ENCODE measurements around the gene AMMECR1.

AMMECR1 gene

DNA sequence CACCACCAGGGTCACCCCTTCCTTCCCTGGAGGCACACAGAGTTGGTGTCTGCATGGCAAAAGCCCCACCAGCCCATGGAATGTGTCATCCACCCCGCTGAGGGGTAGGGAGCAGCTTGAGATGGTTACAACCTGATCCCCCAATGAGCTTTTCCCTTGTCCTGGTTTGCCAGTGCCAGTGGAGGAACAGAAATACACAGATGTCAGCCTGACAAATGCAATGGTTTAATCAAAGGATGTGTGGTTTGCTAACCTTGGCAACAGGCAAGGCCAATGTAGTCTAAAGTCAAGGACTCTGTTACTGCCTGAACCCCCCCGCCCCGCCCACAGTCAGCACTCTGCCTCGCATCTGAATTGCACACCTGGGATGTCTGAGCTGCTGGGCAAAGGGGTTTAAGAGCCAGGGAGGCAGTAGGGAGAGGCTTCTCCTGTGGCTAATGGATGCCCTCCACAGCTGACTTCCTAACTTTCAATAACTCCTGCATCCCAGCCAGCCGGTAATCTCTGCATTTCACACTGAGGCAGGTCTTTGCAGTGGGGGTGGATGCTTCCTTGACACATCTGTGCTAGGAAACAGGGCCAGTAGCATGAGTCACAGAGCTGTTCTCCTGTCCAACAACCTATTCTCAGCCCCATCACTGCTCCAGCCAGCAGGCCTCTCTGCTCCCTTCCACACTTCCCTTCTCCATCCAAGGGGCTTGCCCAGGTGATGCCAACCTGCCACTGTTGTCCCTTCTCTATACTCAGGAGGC, 137.5 kb downstream of the AMMECR1 start:
- Histone ChIP-seq H3K27ac (ENCODE audit: low read depth, low read length) (peak overlapping the region; percentile 43), H3K9ac (ENCODE audit: low read length in 5 of 5) (no peak overlapping the region), H3K4me1 (ENCODE audit: control insufficient read depth in 5 of 5, insufficient read depth in 5 of 5, low read length in 5 of 5) (peaks cover 2 to 18% (median 11%) of the 10 kb centered on the region in 5 donors), H3K36me3 (ENCODE audit: control insufficient read depth in 5 of 5, insufficient read depth in 5 of 5, low read length in 5 of 5) (peaks cover 0 to 15% (median 0%) of the 10 kb centered on the region in 5 donors), H3K27me3 (ENCODE audit: control insufficient read depth in 5 of 5, insufficient read depth in 4 of 5, low read length in 5 of 5) (peaks cover 0 to 18% (median 8%) of the 10 kb centered on the region in 5 donors), H3K9me3 (ENCODE audit: control insufficient read depth in 5 of 5, low read length in 5 of 5) (no peaks in the 10 kb centered on the region), H3K4me3 (ENCODE audit: low read depth in 1 of 5, low read length in 5 of 5) (no peak overlapping the region)

DNA sequence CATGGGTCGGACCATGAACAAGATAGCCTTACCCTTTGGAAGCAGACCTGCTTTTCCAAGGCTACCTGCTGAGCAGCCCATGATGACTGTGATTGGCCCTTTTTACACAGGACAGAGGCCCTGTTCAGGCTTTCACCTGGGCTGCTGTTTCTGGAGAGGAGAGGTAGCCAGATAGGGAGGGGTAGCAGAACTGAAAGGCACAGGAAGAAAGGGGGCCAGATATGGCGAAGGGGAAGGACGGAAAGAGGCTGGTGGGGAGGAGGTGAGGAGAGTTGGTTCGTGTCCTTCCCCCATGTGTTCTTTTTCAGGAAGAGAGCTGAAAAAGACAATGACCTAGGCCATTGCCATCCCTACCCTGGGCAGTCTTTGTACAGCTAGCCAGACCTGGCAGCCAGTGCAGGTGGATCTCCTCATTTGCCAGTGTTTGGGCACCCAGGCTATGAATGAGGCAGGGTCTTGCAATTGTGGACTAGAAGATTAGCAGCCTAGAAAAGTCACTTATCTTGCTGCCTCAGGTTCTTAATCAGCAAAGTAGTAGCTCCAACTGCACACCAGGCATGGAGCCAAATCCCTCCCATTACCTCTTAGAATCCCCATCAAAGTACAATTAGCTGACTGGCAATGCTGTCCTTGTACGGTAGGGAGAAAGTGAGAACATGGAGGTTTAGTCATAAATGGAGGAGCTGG, 139.6 kb downstream of the AMMECR1 start:
- Histone ChIP-seq H3K9ac (ENCODE audit: low read length in 5 of 5) (no peak overlapping the region), H3K4me3 (ENCODE audit: low read depth in 1 of 5, low read length in 5 of 5) (no peak overlapping the region), H3K36me3 (ENCODE audit: control insufficient read depth in 5 of 5, insufficient read depth in 5 of 5, low read length in 5 of 5) (peaks cover 0 to 20% (median 0%) of the 10 kb centered on the region in 5 donors), H3K9me3 (ENCODE audit: control insufficient read depth in 5 of 5, low read length in 5 of 5) (no peaks in the 10 kb centered on the region), H3K4me1 (ENCODE audit: control insufficient read depth in 5 of 5, insufficient read depth in 5 of 5, low read length in 5 of 5) (peaks cover 4 to 28% (median 21%) of the 10 kb centered on the region in 5 donors), H3K27me3 (ENCODE audit: control insufficient read depth in 5 of 5, insufficient read depth in 4 of 5, low read length in 5 of 5) (peaks cover 0 to 23% (median 11%) of the 10 kb centered on the region in 5 donors), H3K27ac (ENCODE audit: low read depth, low read length) (no peak overlapping the region)

DNA sequence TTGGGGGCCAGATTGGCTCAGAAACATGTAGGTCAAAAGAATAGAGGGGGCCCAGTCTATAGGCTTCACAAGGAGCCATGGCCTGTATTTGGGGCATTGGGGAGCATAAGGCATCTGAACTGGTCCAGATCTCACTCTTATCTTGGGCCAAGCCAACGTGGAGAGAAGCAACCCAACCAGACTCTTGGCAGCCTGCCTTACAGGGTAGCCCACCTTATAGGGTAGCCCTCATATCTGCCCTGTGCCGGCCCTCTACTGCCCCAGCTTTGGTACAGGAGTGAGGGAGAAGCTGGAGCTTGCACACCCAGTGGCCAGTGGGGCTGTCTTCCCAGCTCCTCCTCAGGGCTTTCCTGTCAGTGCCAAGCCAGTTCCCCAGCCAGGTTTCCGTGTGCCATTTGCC, 142.2 kb downstream of the AMMECR1 start:
- Histone ChIP-seq H3K27me3 (ENCODE audit: control insufficient read depth in 5 of 5, insufficient read depth in 4 of 5, low read length in 5 of 5) (peaks cover 0 to 18% (median 13%) of the 10 kb centered on the region in 5 donors), H3K27ac (ENCODE audit: low read depth, low read length) (peak overlapping the region; percentile 44), H3K4me3 (ENCODE audit: low read depth in 1 of 5, low read length in 5 of 5) (no peak overlapping the region), H3K9ac (ENCODE audit: low read length in 5 of 5) (no peak overlapping the region), H3K36me3 (ENCODE audit: control insufficient read depth in 5 of 5, insufficient read depth in 5 of 5, low read length in 5 of 5) (peaks cover 0 to 16% (median 4%) of the 10 kb centered on the region in 5 donors), H3K4me1 (ENCODE audit: control insufficient read depth in 5 of 5, insufficient read depth in 5 of 5, low read length in 5 of 5) (peaks cover 6 to 29% (median 19%) of the 10 kb centered on the region in 5 donors), H3K9me3 (ENCODE audit: control insufficient read depth in 5 of 5, low read length in 5 of 5) (no peaks in the 10 kb centered on the region)

DNA sequence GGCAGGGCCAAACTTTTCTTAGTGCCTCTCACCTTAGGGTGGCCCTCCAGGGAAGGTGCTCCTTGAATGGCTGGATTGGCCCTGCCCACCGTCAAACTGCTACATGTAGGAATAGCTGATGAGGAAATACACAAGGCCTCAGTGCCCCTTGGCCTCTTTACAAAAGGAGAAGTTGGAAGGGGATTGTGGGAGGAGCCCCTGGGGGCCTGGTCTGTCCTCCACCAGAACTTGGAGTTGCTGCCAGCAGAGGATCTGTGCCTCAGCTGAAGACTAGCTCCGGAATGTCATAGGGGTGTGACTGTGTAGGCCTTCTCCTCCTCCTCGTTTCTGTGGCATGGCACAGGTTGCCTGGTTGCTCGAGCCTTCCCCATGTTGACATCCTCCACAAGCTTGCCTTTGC, 142.7 kb downstream of the AMMECR1 start:
- peak overlapping the region in 1 of 5 donors; percentile 19 for H3K4me3 ChIP-seq (ENCODE audit: low read depth in 1 of 5, low read length in 5 of 5)
- peak overlapping the region; percentile 44 for H3K27ac ChIP-seq (ENCODE audit: low read depth, low read length)
- no peaks in the 10 kb centered on the region for H3K9me3 ChIP-seq (ENCODE audit: control insufficient read depth in 5 of 5, low read length in 5 of 5)
- peaks cover 6 to 25% (median 15%) of the 10 kb centered on the region in 5 donors for H3K4me1 ChIP-seq (ENCODE audit: control insufficient read depth in 5 of 5, insufficient read depth in 5 of 5, low read length in 5 of 5)
- H3K9ac ChIP-seq (ENCODE audit: low read length in 5 of 5) = no peak overlapping the region
- H3K27me3 ChIP-seq (ENCODE audit: control insufficient read depth in 5 of 5, insufficient read depth in 4 of 5, low read length in 5 of 5) = peaks cover 0 to 20% (median 13%) of the 10 kb centered on the region in 5 donors
- peaks cover 0 to 16% (median 4%) of the 10 kb centered on the region in 5 donors for H3K36me3 ChIP-seq (ENCODE audit: control insufficient read depth in 5 of 5, insufficient read depth in 5 of 5, low read length in 5 of 5)

DNA sequence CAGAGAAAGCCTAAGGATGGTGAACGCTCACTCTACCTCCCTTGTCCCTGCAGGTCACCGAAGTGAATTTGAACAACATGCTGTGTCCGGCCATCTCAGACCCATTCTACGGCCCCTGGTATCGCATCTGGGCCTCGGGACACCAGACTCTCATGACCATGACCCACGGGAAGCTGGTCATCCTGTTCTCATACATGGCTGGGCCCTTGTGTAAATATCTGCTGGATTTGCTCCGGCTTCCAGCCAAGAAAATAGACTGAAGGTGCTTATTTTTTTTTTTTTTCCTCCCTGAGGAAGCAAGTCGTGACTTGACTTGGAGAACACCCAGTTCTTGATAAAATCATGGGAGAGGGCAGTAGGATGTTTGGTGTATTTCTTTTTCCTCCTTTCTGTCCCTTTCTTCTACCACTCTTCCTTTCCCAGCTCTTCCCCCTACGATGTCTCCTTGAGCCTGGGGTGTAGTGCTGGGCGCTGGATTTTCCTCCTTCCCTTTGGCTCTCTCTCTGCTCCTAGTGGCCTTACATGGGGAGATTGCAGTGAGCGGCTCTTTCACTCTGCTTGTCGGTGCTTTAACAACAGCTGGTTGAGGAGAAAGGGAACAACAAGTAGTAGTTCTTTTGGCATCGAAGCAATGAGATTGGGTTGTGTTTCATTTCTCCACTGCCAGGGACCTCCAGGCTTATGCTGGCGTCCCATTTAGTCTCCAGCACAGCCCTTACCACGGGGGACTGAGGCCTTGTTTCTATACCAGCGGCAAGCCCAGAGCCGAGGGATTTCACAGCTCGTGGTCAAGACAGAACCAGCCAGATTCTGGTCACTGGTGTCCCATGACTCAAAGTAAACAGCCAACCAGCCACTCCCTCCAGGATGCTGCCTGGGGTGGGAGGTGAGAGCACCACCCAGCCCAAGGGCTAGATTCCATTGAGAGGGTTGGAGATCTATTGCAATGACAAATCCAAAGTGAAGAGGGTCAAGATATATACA, 144.4 kb downstream of the AMMECR1 start:
- Histone ChIP-seq H3K36me3 (ENCODE audit: control insufficient read depth in 5 of 5, insufficient read depth in 5 of 5, low read length in 5 of 5) (peaks cover 0 to 13% (median 3%) of the 10 kb centered on the region in 5 donors), H3K4me1 (ENCODE audit: control insufficient read depth in 5 of 5, insufficient read depth in 5 of 5, low read length in 5 of 5) (peaks cover 6 to 25% (median 15%) of the 10 kb centered on the region in 5 donors), H3K9ac (ENCODE audit: low read length in 5 of 5) (no peak overlapping the region), H3K4me3 (ENCODE audit: low read depth in 1 of 5, low read length in 5 of 5) (no peak overlapping the region), H3K27ac (ENCODE audit: low read depth, low read length) (peak overlapping the region; percentile 50), H3K9me3 (ENCODE audit: control insufficient read depth in 5 of 5, low read length in 5 of 5) (peaks cover 0 to 2% (median 0%) of the 10 kb centered on the region in 5 donors), H3K27me3 (ENCODE audit: control insufficient read depth in 5 of 5, insufficient read depth in 4 of 5, low read length in 5 of 5) (peaks cover 0 to 18% (median 7%) of the 10 kb centered on the region in 5 donors)

DNA sequence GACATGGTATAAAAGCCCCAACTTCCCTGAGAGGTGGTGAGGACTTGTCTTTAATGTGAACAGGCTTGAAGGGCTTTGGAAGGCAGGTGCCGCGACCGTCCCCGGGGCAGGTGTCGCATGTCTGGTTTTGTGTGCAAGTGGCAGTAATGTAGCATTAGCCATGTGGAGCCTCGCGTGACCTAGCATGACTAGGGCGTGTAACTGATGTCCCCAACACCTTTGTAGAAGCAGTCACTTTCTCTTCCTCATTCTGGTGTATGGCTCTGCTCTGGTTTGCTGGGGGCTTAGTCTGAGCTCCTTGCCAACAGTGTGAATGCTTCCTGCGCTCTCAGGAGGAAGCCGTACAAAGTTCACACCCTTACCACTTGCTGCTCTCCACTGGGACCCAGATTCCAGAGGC, 145.7 kb downstream of the AMMECR1 start:
- Histone ChIP-seq H3K27me3 (ENCODE audit: control insufficient read depth in 5 of 5, insufficient read depth in 4 of 5, low read length in 5 of 5) (peaks cover 0 to 16% (median 7%) of the 10 kb centered on the region in 5 donors), H3K9ac (ENCODE audit: low read length in 5 of 5) (no peak overlapping the region), H3K4me3 (ENCODE audit: low read depth in 1 of 5, low read length in 5 of 5) (no peak overlapping the region), H3K9me3 (ENCODE audit: control insufficient read depth in 5 of 5, low read length in 5 of 5) (peaks cover 0 to 2% (median 0%) of the 10 kb centered on the region in 5 donors), H3K36me3 (ENCODE audit: control insufficient read depth in 5 of 5, insufficient read depth in 5 of 5, low read length in 5 of 5) (peaks cover 0 to 12% (median 3%) of the 10 kb centered on the region in 5 donors), H3K27ac (ENCODE audit: low read depth, low read length) (peak overlapping the region; percentile 37), H3K4me1 (ENCODE audit: control insufficient read depth in 5 of 5, insufficient read depth in 5 of 5, low read length in 5 of 5) (peaks cover 6 to 25% (median 15%) of the 10 kb centered on the region in 5 donors)

DNA sequence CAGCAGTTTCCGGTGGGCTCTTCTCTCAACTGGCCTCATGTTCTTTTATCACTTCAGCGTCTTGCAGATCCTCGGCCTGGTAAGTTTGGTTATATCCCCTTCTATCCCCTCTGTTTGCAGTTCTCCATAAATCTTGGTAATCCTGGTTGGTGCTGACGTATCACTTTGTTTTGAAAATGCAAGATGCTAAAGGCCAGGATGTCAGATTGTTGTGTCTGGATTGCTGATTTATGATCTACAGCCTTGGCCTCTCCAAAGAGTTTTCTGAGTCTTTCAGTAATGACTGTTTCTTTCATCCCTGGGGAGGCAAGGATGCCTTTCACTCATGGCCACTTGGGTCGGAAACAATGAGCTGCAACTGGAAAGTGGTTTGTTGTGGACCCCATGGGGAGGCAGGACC, 146.4 kb downstream of the AMMECR1 start:
- H3K27me3 ChIP-seq (ENCODE audit: control insufficient read depth in 5 of 5, insufficient read depth in 4 of 5, low read length in 5 of 5) = peaks cover 0 to 13% (median 4%) of the 10 kb centered on the region in 5 donors
- peak overlapping the region; percentile 37 for H3K27ac ChIP-seq (ENCODE audit: low read depth, low read length)
- no peak overlapping the region for H3K9ac ChIP-seq (ENCODE audit: low read length in 5 of 5)
- peaks cover 6 to 25% (median 15%) of the 10 kb centered on the region in 5 donors for H3K4me1 ChIP-seq (ENCODE audit: control insufficient read depth in 5 of 5, insufficient read depth in 5 of 5, low read length in 5 of 5)
- peaks cover 0 to 11% (median 3%) of the 10 kb centered on the region in 5 donors for H3K36me3 ChIP-seq (ENCODE audit: control insufficient read depth in 5 of 5, insufficient read depth in 5 of 5, low read length in 5 of 5)
- no peak overlapping the region for H3K4me3 ChIP-seq (ENCODE audit: low read depth in 1 of 5, low read length in 5 of 5)
- peaks cover 0 to 2% (median 0%) of the 10 kb centered on the region in 5 donors for H3K9me3 ChIP-seq (ENCODE audit: control insufficient read depth in 5 of 5, low read length in 5 of 5)

DNA sequence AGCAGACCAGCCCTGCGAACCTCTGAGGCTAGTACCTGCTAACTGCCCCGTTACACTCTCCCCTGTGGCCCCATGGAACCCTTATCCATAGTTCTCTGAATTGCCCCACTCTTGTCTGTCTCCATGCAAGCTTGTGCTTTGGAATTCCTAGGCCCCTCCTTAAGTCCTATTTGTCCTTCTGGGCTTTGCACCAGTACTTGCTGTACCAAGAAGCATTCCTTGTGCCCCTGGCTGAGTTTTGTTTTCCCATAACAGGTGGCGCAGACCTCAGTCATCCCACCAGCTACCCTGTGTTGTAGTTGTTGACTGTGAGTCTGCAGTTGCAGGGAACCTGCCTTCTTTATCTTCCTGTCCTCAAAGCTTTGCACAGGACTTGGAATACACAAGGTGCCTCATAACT, 147.9 kb downstream of the AMMECR1 start:
- Histone ChIP-seq H3K4me1 (ENCODE audit: control insufficient read depth in 5 of 5, insufficient read depth in 5 of 5, low read length in 5 of 5) (peaks cover 2 to 16% (median 6%) of the 10 kb centered on the region in 5 donors), H3K27ac (ENCODE audit: low read depth, low read length) (no peak overlapping the region), H3K9ac (ENCODE audit: low read length in 5 of 5) (no peak overlapping the region), H3K9me3 (ENCODE audit: control insufficient read depth in 5 of 5, low read length in 5 of 5) (peaks cover 0 to 2% (median 0%) of the 10 kb centered on the region in 5 donors), H3K27me3 (ENCODE audit: control insufficient read depth in 5 of 5, insufficient read depth in 4 of 5, low read length in 5 of 5) (peaks cover 0 to 7% (median under 1%) of the 10 kb centered on the region in 5 donors), H3K36me3 (ENCODE audit: control insufficient read depth in 5 of 5, insufficient read depth in 5 of 5, low read length in 5 of 5) (peaks cover 0 to 11% (median 3%) of the 10 kb centered on the region in 5 donors), H3K4me3 (ENCODE audit: low read depth in 1 of 5, low read length in 5 of 5) (no peak overlapping the region)

DNA sequence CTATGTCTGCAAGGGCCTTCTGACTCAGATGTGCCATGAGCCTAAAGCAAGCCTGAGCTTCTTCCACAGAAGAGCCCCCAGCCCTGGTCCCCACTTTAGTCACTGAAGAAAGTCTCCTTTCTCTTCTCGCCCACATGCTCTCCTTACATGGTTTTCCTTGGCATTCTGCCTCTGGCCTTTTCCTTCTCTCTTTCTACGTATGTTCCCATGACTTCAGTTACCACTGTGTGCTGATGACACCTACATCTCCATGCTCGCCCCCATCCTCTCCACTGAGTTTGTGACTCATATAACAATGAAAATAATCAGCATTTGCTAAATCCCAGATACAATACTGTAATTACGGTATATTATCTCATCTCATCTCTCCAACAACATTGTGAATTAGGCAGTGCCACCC, 149.3 kb downstream of the AMMECR1 start:
- Histone ChIP-seq H3K27ac (ENCODE audit: low read depth, low read length) (no peak overlapping the region), H3K9me3 (ENCODE audit: control insufficient read depth in 5 of 5, low read length in 5 of 5) (peaks cover 0 to 2% (median 0%) of the 10 kb centered on the region in 5 donors), H3K9ac (ENCODE audit: low read length in 5 of 5) (no peak overlapping the region), H3K4me3 (ENCODE audit: low read depth in 1 of 5, low read length in 5 of 5) (no peak overlapping the region), H3K36me3 (ENCODE audit: control insufficient read depth in 5 of 5, insufficient read depth in 5 of 5, low read length in 5 of 5) (peaks cover 0 to 8% (median under 1%) of the 10 kb centered on the region in 5 donors), H3K4me1 (ENCODE audit: control insufficient read depth in 5 of 5, insufficient read depth in 5 of 5, low read length in 5 of 5) (peaks cover 0 to 10% (median 0%) of the 10 kb centered on the region in 5 donors), H3K27me3 (ENCODE audit: control insufficient read depth in 5 of 5, insufficient read depth in 4 of 5, low read length in 5 of 5) (peaks cover 0 to 4% (median 0%) of the 10 kb centered on the region in 5 donors)
